Kidney capillary endothelial cell (primary cell): Measurements from ENCODE around the gene IRF2BP1.
"Not testable (repeated sequence)": the region's sequence is repeated elsewhere in the genome, so short reads cannot be mapped to it uniquely, and the experiment has no call there.

Source experiments
- DNase-seq: peaks from one replicate; pipeline ENCODE4 v3.0.0-alpha.2; 2018; ENCODE audit warnings: low spot score

The IRF2BP1 gene

DNA sequence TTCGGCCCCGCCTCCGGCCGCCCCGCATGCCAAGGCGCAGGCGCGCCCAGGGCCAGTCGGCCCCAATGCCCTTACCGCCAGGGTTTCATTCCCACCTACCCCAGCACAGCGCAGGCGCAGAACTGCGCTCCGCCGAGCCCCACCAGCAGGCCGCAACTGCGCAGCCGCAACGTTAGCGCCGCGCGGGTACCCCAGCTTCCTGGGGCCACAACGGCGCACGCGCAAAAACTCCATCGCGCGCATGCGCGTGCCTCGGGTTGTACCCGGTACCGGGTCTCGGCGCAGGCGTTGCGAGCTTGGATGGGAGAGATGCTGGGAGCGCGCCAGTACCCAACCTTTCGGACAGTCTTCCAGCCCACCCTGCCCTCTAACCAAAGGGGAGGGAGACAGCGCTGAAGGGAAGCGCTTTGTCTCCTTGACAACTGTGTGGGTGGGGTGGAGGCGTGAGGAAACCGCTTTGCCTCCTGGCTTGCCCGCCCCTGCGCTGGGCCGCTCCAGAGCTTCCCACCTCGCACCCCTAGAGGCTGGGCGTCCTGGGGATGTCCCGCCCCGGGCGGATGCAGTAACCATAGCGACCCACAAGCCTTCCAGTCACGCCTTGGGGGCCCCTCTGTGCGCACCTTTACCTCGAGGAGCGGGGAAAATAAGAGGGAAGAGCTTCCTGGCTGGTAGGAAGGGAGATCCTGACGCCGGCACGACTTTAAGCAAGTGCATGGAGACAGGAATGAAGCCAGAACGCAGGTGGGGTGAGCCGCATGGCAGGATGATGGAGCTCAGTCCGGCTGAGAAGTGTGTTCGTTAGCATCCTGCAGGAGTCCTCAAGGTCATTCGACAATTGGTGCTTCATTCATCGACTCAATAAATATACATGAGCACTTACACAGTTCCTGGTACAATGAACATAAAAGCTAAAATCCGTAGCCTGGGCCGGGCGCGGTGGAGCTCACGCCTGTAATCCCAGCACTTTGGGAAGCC, 17.0 kb upstream of the IRF2BP1 start:
- DNase-seq = peak; percentile 100

DNA sequence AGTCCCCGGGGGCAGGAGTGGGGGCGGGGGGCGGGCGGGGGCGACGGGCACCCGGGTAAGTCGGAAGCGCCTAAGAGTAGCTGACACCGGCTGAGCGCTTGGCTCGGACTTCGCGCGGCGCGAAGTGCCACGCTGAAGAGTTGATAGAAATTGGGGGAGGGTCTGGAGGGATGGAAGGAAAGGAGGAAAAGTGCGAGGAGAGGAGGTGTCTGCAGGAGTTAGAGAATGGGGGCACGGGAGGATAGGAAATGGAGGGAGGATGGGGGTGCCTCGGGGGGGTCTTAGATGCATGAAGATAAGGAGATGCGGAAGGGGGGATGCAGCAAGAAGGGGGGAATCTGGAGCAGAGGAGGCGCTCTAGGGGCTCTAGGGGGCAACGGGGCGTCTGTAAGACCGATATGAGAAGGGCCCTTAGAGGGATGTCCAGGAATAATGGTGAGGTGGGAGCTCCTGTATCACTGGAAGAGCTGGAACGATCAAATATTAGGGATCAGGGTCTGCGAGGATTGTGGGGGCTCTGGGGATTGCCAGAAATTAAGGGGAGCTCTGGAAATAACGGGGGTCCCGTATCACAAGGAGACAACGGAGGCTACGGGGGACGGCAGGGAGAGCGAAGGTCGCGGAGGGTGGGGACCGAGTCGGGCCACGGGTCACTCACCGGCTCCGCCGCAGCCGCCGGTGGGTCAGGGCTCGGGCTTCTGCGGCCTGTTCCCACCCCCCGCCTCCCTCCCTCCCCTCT, 16.1 kb upstream of the IRF2BP1 start, which contains the start of gene MYPOP:
Gene MYPOP (minus strand): TSS at position 702 of the 739 bp plus-strand sequence. CDS start 840 bp downstream, outside the sequence.
- DNase-seq = peak; percentile 21

DNA sequence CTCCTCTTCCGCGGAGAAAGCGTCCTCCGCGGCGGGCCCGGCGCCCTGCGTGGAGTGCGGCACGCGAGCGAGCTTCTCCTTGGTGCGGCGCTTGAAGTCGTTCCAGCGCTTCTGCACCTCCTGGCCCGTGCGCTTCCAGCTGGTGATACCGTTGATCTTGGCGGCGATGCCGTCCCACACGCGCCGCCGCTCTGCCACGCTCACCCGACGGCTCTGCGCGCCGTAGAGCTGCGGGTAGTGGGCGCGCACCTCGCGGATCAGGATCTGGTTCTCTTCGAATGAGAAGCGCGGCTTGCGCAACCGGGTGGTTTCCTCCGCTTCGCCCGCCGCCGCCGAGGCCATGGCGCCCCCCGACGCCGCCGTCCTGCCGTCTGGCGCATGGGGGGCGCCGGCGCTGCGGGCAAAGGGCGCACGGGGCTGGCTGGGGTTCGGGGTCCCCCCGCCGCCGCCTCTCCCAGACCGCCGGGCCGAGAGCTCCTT, 15.5 kb upstream of the IRF2BP1 start:
- no peak for DNase-seq

DNA sequence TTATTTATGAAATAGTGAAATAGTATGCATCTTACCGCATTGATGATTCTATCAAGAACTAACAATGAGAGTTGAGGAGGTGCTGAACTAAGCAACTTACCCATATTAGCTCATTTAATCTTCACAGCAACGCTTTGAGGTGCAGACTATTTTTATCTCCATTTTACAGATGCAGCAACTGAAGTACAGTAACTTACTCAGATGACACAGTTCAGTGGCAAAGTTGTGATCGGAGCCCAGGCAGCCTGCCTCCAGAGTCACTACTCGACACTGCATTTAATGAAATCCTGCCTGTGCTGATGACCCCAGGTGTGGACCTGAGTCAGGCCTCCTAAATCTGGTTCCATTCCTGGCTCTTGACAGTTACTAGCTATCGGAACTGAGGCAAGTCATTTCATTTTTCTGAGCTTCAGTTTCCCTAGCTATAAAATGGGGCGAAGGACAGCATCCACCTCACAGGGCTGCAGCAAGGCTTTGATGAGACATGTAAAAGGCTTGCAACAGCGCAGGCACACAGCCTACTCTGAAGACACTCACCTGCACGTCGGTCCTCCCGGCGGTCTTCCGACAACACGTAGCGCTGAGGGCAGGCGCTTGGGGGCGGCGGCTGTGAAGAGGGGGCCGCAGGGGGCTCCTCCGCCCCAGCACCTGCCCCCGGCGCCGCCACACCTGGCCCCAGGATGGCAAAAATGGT, 14.9 kb upstream of the IRF2BP1 start:
- DNase-seq = no peak

DNA sequence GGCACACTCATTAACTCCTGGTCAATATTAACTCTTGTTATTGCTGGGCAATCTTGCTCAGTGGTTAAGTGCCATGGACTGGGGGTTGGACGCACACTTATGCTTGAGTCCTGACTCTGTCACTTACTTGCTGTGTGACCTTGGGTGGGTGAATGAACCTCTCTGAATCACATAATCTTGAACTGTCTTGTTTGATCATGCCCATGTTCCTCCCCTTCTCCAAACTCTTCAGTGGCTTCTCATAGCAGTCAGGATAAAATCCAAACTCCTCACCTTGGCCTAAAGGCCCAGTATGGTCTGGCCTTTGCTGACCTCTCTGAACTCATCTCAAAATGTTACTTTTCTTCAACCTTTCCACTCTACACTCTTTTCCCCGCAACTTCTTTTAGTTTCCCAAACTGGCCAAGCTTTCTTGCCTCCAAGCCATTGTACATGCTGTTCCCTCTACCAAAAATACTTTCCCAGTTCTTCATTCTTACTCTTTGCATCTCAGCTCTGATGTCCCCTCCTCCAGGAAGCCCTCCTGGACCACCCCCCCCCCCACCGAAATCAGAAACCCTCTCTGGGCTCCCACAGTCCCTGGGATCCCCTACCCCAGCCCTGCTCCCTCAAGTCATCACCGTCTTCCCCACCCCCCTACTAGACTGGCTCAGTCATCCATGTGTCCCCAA, 14.1 kb upstream of the IRF2BP1 start:
- no peak for DNase-seq

DNA sequence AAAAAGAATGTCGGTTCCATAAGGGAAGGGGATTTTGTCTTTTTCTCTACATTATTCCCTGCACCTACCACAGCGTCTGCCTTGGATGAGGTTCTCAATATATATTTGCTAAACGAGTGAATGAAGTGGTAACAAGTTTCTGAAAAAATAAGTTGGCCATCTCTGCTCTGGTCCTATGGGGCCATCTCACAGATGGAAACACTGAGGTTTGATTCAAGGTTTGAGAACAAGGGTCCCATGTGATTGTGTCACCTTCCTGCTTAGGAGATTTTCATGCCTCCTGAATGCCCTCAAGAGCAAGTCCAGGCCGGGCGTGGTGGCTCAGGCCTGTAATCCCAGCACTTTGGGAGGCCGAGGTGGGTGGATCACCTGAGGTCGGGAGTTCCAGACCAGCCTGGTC, 13.3 kb upstream of the IRF2BP1 start:
- DNase-seq = no peak

DNA sequence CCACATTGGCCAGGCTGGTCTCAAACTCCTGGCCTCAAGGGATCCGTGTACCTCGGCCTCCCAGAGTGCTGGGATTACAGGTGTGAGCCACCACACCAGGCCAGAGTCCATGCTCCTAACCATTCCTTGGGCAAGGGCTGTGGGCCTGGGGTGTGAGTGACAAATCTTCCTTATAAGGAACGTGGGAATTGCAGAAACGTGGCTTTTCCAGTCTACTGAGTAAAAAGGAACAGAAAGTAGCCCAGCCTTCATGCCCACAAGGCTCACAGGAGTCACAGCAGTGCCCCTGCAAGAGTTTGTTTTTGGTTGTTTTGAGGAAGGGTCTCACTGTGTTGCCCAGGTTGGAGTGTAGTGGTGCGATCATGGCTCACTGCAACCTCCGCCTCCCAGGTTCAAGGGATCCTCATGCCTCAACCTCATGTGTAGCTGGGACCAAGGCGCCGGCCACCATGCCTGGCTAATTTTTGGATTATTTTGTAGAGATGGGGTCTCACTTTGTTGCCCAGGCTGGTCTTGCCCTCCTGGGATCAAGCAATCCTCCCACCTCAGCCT, 11.4 kb upstream of the IRF2BP1 start:
- DNase-seq = no peak

DNA sequence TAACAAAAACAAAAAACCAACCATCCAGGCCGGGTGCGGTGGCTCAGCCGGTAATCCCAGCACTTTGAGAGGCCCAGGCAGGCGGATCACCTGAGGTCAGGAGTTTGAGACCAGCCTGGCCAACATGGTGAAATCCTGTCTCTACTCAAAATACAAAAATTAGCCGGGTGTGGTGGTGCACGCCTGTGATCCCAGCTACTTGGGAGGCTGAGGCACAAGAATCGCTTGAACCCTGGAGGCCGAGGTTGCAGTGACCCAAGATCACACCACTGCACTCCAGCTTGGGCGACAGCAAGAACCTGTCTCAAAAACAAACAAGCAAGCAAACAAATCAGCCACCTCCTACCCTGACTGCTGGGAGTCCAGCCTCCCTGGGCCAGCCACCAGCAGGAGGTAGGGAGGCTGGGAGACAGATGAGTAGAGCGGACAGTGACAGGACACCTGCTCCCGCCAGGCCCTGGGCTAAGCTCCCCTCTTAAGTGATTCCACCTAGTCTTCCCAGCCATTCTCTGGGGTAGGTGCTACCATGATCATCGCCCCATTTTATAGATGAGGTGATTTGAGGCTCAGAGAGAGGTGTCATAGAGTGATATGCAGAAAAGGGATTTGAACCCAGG, 10.2 kb upstream of the IRF2BP1 start:
- DNase-seq = not testable (repeated sequence)

DNA sequence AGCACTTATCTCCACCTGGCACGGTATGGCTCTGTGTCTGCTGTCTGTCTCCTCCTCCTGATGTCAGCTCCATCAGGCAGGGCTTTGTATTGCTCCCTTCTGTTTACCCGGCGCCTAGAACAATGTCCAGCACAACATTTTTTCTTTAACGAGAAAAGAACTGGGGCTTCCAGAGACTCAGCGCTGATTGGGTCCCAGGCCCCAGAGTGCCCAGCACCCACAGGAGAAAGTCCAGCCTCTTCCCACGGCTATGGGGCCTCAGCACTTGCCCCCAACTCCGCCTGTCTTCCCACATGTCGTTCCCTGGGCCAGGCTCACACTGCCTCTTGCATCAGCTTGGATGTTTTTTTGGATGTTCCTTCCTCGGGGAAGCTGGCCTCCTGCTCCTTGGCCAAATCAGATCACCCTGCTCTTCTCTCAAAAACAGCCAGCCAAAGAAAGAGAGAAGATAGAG, 9.6 kb upstream of the IRF2BP1 start:
- DNase-seq = no peak

DNA sequence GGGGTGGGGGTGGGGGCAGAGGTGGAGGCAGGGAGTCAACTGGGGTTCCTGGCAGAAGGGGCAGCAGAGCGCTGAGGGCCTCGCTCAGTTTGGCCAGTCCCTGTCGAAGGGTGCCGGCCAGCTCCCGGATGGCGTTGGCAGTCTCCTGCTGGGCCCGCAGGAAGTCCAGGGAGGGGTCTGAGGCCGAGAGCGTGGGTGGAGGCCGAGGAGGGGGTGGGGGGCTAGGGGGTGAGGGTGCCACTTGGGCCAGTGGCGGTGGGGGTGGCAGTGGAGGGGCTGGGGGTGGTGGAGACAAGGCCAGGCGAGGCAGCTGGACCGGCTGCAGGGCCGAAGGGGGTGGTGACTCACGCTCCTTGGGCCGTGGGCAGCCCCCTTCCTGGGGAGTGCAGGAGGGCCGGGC, 4.9 kb upstream of the IRF2BP1 start:
- no peak for DNase-seq

DNA sequence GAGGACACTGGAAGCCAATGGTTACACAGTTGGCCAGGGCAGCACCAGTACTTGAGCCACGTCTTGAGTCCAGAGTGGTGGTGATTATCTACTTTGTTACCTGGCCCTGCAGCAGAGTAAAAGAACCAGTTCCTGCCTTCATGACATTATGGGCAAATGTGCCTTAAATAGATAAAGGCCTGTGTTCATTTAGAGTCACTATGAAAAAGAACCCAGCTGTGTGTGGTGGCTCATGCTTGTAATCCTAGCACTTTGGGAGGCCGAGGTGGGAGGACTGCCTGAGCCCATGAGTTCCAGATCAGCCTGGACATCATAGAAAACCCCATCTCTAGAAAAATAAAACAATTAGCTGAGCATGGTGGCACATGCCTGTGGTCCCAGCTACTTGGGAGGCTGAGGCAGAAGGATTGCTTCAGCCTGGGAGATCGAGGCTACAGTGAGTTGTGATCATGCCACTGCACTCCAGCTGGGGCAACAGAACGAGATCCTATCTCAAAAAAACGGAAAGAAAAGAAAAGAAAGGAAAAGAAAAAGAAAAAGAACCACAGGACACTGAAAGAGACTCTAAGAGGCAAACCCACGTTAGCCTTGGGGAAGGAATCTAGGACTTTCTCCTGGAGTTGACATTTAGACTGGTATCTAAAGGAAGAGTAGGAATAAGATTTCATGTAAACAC, 3.4 kb upstream of the IRF2BP1 start:
- no peak for DNase-seq

DNA sequence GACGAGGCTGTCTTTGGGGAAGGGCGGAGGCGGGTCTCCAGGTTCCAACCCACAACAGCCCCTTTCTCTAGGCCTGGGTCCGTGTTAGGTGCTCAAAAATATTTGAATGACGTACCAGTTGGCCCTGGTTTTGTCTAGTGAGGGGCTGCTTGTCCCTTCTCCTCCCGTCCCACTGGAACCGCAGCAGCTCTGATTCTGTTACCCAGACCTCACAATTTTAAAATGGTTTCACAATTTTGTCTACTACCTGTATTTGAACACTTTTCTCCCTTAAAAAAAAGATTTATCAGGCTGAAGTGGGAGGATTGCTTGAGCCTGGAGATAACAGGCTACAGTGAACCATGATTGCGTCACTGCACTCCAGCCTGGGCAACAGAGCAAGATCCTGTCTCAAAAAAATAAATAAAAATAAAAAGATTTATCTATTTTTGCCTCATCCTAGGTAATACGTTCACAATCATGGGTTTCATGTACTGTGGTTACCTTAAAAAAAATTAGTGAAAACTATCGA, 1.3 kb upstream of the IRF2BP1 start:
- DNase-seq = no peak

DNA sequence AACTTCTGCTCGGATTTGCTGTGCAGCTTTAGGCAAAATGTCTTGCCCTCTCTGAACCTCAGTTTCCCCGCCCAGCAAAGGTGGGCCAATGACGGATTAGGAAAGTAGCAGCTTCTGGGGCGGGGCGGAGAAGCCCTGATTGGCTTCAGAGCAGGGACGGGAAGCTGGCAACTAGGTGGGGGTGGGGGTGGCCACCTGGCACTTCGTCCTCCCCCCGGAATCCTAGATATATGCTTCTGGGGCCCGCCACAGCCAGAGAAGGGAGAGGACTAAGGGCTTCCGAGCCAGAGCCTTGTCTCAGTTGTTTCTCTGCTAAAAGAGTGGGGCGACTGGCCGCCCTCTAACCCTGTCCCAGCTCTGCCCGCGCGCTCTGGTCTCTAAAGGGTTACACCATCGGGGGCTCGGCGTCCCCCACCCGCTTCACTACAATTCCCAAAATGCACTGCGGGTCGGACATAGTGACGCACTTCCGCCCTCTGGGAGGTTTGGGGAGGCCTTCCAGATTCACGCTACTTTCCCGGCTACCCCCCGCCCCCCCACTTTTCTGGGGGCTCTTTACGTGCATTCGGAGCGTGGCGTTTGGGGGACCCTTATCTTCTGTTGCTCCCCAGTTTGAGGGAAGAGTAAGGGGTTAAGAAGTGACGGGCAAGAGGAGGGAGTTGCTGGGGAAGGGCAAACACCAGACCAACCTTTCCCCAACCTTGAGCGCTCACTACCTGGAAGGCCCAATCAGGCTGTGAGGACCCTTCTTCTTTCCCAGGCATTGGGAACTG, 672 bp upstream of the IRF2BP1 start:
- DNase-seq = peak; percentile 86

DNA sequence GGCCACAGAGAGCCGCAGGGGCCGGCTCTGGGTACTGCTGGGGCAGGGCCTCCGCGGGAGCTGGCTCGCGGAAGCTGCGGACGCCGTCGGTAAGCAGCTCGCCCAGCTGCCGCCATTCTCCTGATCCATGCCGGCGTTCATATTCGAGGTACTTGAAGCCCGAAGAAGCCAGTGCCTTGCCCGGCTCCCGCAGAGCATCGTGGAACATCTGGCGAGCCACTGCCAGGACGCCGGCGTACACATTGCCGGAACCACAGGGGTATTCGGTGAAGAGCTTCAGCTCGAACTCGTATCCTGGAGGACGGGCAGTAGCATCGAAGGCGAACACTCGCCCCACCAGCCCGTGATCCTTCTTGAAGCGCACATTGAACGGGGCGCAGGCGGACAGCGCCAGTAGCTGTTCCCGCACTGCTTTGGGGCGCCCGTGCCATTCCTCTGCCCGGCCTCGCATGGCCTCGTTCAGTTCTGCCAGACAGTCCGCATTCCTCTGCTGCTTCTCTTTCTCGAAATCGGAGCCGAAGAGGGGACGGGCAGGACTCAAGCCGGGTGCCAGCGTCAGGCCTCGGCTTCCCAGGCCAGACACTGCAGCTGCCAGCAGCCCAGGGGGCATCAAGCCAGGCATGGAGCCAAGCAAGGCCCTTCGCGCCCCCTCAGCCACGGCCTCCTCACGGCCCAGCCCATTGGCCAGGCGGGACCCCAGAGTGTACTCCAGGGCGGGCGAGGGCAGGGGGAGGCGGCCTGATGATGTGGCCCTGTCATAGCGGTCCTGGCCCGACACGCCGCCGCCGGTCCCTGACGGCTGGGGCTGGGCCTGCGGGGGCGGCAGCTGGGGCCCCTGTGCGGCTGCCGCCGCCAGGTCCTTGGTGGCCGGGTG, 1.0 kb downstream of the IRF2BP1 start:
- DNase-seq = no peak

DNA sequence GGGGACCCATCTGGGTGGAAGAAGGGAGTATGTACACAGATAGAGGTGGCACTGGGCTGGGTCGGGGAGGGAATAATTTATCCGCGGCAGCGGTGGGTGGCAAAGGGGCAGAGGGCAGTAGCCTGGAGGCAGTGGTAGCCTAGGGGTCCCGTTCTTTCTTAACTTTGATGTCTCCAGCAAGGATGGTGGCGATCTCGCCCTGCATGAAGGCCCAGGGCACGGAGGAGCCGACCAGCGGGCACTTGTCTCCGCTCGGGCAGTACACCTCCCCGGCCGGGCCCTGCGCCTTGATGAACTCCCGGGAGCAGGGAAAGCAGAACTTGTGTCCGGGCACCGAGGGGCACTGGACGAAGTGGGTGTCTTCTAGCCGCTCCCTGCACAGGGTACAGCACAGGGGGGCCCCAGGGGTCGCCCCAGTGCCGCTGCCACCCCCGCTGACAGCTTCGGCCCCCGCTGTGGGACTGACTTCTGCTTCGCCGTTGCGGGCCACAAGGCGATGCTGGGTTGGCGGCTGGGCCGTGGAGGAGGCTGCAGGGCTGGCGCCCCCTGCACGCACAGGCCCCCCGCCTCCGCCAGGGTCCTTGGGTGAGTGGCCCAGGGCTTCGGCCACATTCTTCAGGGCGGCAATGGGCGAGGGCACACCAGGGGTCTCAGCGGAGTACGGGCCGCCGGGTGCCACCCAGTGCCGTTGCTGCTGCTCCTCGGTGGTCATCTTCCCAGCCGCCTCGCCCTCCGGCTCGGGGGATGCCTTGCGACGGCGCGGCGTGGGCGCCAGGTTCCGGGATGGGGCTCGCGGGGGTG, 1.9 kb downstream of the IRF2BP1 start:
- DNase-seq = no peak

DNA sequence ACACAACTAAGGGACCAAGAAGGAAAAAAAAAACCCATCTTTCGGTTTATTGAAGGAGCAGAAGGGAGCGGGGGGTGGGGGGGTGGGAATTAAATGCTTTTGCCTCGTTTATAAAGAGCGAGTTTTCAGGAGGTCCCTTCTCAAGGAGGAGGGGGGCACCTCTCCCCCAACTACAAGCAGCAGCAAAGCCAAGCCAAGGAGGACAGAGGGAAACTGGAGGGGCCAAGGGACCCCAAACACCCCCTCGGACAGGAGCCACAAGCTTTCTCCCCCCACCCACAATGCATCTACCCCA, 2.4 kb downstream of the IRF2BP1 start:
- no peak for DNase-seq
